ENCODE results near the gene FOXI3. TPM values are rescaled to one million over a fixed set of nuclear protein-coding genes. Genes with fewer than 3 reads are reported as not detected.

FOXI3 gene
- total RNA-seq, 1 donor from 2014 or later: not detected

DNA sequence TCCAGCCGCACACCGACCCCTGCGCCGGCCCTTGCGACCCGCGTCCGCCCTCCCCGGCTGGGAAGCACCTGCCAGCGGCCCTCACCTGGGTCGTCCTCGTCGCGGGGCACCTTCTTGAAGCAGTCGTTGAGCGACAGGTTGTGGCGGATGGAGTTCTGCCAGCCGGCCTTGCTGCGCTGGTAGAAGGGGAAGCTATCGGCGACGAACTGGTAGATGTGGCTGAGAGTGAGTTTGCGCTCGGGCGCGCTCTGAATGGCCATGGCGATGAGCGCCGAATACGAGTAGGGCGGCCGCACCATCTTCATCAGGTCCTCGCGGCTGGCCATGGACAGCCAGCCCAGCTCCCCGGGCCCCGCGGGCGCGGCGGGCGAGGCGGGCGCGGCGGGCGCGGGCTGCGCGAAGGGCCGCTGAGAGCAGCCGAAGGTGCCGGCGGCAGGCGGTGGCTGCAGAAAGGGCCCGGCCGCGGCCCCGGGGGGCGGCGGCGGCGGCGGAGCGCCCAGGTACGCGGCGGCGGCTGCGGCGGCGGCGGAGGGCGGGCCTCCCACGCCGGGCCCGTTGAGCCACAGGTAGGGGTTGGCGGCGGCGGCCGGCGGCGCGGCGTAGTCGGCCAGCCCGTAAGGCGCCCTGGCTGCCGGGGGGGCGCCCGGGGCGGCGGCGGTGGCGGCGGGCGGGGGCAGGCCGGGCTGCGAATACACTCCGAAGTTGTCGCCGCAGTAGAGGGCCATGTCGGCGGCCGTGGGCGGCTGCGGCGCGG is 505 bp downstream of the FOXI3 start:
- no peaks in the 10 kb centered on the region for H3K36me3 ChIP-seq
- intact Hi-C loops (cut with DNase I): no loop called here
- no peak for DNase-seq (ENCODE audit: extremely low spot score in 2 of 2)
- no peak overlapping the region for H3K27ac ChIP-seq
- H3K27me3 ChIP-seq: peaks cover 23% of the 10 kb centered on the region
- H3K4me3 ChIP-seq: peak overlapping the region in 1 of 2 donors; percentile 48
- no peaks in the 10 kb centered on the region for H3K9me3 ChIP-seq
- H3K4me1 ChIP-seq: peaks cover 5% of the 10 kb centered on the region
- TF ChIP-seq, protein P1, sequence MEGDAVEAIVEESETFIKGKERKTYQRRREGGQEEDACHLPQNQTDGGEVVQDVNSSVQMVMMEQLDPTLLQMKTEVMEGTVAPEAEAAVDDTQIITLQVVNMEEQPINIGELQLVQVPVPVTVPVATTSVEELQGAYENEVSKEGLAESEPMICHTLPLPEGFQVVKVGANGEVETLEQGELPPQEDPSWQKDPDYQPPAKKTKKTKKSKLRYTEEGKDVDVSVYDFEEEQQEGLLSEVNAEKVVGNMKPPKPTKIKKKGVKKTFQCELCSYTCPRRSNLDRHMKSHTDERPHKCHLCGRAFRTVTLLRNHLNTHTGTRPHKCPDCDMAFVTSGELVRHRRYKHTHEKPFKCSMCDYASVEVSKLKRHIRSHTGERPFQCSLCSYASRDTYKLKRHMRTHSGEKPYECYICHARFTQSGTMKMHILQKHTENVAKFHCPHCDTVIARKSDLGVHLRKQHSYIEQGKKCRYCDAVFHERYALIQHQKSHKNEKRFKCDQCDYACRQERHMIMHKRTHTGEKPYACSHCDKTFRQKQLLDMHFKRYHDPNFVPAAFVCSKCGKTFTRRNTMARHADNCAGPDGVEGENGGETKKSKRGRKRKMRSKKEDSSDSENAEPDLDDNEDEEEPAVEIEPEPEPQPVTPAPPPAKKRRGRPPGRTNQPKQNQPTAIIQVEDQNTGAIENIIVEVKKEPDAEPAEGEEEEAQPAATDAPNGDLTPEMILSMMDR (IDR thresholded peaks at IDR 0.05): no peak
- TF ChIP-seq POLR2A (IDR thresholded peaks at IDR 0.05) (no peak), POLR2AphosphoS5 (IDR thresholded peaks at IDR 0.05; ENCODE audit: insufficient read depth in 1 of 2, low read depth in 1 of 2) (no peak)

DNA sequence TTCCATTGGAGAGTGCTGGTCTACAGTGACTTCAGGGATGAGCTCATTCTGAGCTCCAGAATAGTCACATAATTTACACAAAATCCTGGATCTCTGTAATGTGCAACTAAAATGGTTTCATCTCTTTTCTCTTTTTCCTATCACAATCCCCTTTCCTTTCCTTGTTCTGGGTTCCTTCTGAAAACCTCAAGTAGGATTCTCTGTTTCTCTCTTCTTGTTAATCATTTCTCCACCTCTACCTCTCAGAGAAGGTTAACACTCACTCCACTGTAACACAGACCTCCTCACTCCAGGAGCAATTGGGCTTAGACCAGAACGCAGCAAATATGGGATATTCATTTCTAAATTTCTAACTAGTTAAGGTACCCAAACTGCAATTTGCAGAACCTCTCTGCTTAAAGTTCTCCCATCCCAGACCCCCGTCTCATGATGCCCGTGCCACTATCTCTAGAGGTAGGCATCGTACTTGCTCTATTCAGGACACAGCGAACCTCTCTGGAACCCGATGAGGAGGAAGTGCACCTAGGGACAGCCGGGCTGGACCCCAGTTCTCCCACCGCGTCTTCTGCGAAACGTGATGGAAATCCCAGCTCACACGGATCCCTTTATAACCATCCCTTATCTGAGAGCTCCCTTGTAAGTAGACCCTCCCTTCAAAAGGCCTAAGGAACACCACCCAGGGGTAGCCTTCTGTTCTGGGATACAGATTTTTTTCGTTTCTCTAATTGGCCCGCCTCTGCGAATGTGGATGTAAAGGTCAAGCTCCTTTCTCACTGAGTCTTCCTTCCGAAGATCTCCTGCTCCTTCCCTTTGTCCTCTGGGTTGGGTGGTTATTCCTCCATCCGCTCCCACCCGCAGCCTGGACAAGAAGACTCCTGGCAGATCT is 1.3 kb downstream of the FOXI3 start:
- Histone ChIP-seq H3K9me3 (no peaks in the 10 kb centered on the region), H3K4me3 (no peak overlapping the region), H3K36me3 (no peaks in the 10 kb centered on the region)

DNA sequence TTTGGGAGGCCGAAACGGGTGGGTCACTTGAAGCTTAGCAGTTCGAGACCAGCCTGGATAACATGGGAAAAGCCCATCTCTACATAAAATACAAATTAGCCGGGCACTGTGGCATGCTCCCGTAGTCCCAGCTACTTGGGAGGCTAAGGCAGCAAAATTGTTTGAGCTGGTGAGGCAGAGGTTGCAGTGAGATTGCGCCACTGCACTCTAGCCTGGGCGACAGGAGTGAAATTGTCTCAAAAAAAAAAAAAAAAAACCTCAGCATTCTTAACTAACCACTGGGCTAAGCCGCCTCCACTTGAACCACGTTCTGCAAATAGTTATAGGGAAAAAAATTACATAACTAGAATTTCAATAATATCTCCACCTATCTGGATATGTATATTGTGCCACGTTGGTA is 2.3 kb downstream of the FOXI3 start:
- Histone ChIP-seq H3K4me3 (no peak overlapping the region), H3K27me3 (peaks cover 23% of the 10 kb centered on the region), H3K27ac (no peak overlapping the region), H3K9me3 (no peaks in the 10 kb centered on the region), H3K4me1 (peaks cover 5% of the 10 kb centered on the region), H3K36me3 (no peaks in the 10 kb centered on the region)
- TF ChIP-seq, protein P1 (IDR thresholded peaks at IDR 0.05): no peak
- no peak for TF ChIP-seq POLR2A (IDR thresholded peaks at IDR 0.05)
- no peak for TF ChIP-seq POLR2AphosphoS5 (IDR thresholded peaks at IDR 0.05; ENCODE audit: insufficient read depth in 1 of 2, low read depth in 1 of 2)
- intact Hi-C loops (cut with DNase I): no loop called here
- no peak for DNase-seq (ENCODE audit: extremely low spot score in 2 of 2)

More for the DNA sequence above, 1.3 kb downstream of the FOXI3 start:
- Histone ChIP-seq H3K27me3 (peaks cover 23% of the 10 kb centered on the region), H3K27ac (no peak overlapping the region), H3K4me1 (peaks cover 5% of the 10 kb centered on the region)
- no peak for TF ChIP-seq POLR2A (IDR thresholded peaks at IDR 0.05)
- TF ChIP-seq, protein P1 (IDR thresholded peaks at IDR 0.05): no peak
- TF ChIP-seq POLR2AphosphoS5 (IDR thresholded peaks at IDR 0.05; ENCODE audit: insufficient read depth in 1 of 2, low read depth in 1 of 2): no peak
- intact Hi-C loops (cut with DNase I): no loop called here
- DNase-seq (ENCODE audit: extremely low spot score in 2 of 2): no peak

DNA sequence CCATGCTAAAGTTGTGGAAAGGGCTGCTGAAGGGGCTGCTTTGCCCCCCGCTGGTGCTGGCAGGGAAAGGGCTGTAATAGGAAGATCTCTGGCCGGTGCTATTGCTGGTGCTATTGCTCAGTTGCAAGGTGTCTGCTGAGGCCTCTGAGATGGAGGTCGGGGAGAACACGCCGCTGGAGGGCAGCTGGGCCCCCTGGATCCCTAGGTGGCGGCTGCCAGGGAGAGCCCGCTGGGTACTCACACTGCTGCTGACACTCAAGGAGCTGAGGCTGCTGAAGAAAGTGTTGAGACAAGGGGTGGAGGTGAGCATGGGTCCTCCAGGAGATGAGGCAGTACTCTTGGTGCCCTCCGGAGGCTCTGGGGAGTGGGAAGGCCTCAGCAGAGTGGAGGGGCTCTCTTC is 4.2 kb downstream of the FOXI3 start:
- Histone ChIP-seq H3K9me3 (no peaks in the 10 kb centered on the region), H3K4me3 (no peak overlapping the region), H3K27me3 (peaks cover 23% of the 10 kb centered on the region), H3K4me1 (peaks cover 5% of the 10 kb centered on the region), H3K27ac (no peak overlapping the region), H3K36me3 (no peaks in the 10 kb centered on the region)
- no peak for DNase-seq (ENCODE audit: extremely low spot score in 2 of 2)
- TF ChIP-seq POLR2A (IDR thresholded peaks at IDR 0.05): no peak
- TF ChIP-seq POLR2AphosphoS5 (IDR thresholded peaks at IDR 0.05; ENCODE audit: insufficient read depth in 1 of 2, low read depth in 1 of 2): no peak
- TF ChIP-seq, protein P1 (IDR thresholded peaks at IDR 0.05): no peak
- intact Hi-C loops (cut with DNase I): no loop called here

All from vagina (tissue), 2 donors.